SIG-M5 treated with dmso at 0.1 percent for 504 hours (cell line): ENCODE measurements around the gene MRPL17.
A peak's percentile ranks its signal among the peaks of the same experiment; 100 is the strongest.
"Not testable (repeated sequence)": the region's sequence is repeated elsewhere in the genome, so short reads cannot be mapped to it uniquely, and the experiment has no call there.

Experiments used
- DNase-seq: peaks from one replicate; lab custom pipeline; 2025; ENCODE audit not compliant: unreplicated experiment; lab: John Stamatoyannopoulos, UW

Gene MRPL17

DNA sequence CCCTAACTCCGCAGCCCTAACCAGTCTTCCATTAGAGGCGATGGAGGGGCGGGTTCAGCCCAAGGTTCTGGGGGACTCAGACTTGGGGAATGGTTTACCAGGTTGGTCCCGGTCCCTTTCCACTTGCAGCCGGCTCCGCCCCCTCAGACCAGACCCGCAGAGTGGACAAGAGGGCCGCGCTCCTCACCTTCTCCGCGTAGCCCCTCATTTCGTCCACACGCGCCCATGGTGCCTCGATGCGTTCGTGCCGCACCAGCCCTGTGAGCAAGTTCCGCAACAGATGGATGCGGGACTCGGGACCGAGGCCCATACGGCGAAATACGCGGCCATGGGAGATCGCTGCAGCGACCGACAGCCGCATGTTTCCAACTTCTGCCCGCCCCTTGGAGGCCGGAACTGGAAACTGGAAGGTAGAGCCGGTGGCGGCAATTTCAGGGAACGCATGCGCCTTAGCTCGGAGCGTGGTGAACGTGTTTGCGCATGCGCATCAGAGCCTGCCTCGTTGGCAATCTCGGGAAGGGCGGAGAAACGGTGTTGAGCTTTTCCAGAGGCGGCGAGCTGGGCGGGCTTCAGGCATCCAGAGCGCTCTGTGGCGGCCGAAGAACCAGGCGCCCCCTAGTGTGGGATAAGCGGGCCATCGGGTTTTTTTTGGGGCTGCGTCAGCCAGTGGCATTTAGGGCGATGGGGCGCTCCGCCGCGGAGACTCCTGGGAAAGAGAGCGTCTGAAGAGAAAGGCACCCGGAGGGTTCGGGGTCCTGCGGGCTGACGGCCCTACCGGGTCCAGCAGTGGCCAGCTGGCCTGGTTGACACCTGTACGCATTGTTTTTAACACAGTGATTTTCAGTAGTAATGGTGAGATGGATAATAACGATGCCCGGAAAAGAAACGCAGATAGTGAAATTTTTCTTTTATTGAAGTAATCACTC is at the start of gene MRPL17:
TSS of gene MRPL17 (minus strand) at position 405 of the 926 bp plus-strand sequence. CDS start at position 361, 44 bp downstream.
- peak; percentile 97 for DNase-seq

DNA sequence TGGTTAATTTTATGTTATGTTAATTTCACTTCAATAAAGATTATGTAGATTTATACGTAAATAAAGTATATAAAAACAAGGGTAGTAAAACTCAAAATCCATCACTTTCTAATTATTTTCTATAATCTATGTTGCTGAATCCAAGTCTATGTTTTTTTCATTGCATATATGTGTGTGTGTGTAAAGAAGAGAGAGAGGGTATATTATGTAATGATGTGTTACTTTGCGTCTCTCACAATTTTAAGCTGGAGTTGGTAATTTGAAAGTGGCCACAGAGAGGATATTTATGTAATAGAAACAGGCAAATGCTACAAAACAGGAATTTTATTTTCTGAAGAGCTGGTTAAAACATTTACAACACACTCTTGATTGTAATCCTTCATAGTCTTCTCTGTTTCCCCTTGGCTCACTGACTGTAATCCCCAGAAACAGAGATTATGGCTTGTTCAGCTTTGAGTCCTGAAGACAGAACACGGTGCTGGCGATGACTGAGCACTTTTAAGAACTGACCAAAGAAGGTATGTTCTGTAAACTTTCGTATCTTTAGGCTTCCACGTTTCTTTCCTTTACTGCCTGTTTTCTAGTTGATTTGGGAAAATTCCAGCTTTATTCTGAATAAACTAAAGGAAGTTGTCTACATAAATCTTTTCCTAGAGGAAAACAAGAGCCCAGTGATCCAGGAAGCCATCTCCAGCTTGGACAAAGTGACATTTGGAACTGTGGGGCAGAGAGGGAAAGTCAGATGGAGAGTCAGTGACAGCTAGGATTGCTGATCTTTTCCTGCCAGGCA is 45.0 kb upstream of the MRPL17 start:
- no peak for DNase-seq

DNA sequence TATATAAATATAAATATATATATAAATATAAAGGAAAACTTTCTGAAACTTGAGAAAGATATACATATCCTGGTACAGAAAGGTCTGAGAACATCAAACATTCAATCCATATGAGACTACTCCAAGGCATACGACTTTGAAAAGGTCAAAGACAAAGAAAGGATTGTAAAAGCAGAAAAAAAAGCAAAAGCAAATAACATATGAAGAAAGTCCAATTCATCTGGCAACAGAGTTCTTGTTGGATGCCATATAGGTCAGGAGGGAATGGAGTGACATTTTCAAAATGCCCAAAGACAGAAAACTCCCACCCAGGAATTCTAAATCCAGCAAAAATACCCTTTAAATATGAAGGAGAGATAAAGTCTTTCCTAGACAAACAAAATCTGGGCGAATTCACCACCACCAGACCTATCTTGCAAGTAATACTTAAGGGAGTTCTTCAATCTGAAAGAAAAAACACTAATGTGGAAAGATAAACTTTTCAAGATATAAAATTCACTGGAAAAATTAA is 42.3 kb upstream of the MRPL17 start:
- DNase-seq = no peak

DNA sequence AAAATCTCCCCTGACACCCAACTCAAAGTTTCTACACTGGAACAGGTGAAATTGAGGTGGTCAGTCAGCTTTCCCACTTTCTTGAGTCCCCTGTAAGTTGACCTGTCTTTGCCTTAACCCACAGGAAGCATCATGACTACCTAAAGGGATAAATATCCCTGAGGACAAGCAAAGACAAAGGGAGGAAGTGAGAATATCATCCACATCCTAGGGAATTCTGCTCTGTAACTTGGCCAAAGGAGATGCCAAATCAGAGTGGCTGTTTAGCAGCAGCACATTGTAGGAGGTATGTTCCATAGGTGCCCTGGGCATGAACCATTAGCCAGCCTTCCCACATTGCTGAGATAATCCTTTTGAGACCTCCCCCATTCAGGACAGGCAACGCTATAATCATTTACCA is 40.9 kb upstream of the MRPL17 start:
- DNase-seq = no peak

DNA sequence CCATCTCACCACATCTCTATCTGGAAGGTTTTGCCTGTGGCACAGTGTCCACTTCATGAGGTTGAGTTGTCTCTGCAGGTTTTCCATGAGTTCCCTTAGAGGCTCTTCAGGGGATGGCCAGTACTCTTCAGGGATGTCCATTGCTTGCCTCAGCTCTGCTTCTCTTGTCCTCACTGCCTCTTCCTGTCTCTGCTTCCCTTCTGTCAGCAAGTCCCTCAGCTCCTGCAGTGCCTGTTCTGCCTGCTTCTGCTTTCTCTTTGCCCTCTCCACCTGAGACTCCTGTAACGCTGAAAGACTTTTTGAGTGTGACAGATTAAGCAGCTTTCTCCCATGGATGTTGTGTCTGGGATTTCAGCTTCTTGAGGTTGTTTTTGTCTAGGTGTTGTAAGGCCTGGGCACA is 38.2 kb upstream of the MRPL17 start:
- no peak for DNase-seq

DNA sequence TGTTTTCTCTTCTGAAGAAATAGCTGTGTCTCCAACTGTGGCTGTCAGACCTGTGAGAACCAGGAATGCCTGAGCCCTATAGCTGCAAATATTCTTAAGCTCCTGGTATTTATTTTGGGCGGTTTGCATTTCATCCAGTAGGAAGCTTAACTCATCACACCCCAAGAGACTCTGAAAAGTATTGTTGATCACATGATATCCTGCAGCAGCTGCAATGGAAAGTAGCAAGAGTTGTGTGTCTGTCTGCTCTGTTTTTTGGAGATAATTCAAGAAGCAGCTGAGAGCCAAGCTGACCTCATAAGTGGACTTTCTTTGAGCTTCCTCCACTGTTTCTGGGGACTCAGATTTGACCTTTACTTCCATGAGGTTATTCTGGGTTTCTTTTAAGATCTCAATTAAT is 36.4 kb upstream of the MRPL17 start:
- no peak for DNase-seq

DNA sequence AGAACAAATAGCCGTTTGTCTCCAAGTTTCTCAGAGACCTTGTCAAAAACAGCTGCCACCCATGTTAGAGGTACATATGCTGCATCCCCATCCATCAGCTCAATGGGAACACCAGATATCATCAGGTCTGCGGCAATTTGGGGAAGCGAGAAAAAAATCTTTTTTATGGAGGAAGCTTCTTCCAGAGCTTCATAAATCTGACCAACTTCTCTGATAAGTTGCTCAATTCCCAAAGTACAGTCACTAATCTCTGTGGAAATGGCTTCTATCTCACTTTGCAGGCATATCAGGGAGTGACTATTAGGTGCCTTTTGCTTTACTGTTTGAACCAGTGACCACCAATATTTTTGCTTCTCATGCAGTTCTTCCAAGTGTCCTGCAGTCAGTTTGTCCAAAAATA is 34.3 kb upstream of the MRPL17 start:
- DNase-seq = peak; percentile 38

DNA sequence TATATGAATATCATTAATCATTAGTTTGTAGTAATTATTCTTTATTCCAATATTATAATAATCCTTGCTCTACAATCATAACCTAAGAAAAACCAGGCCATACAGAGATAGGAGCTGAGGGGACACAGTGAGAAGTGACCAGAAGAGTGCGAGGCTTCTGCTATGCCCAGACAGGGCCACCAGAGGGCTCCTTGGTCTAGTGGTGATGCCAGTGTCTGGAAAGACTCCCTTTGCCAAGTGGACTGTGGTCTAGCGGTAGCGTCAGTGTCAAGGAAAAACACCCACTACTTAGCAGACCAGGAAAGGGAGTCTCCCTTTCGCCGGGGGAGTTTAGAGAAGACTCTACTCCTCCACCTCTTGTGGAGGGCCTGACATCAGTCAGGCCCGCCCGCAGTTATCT is 28.4 kb upstream of the MRPL17 start:
- DNase-seq = not testable (repeated sequence)

DNA sequence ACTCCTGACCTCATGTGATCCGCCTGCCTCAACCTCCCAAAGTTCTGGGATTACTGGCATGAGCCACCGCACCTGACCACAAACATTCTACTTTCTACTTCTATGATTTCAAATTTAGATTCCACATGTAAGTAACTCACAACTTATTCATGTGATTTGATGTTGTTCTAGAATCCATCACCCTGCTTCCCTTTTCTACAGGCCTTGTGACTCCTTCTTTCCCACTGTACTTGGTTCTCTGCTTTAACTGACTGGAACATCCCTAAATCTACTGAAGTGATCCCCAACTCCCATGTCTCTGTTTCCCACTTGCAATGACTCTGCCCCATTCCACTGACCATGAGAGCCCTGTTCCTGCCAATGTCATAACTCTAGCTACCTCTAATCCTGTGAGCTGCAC is 25.7 kb upstream of the MRPL17 start:
- DNase-seq = no peak

DNA sequence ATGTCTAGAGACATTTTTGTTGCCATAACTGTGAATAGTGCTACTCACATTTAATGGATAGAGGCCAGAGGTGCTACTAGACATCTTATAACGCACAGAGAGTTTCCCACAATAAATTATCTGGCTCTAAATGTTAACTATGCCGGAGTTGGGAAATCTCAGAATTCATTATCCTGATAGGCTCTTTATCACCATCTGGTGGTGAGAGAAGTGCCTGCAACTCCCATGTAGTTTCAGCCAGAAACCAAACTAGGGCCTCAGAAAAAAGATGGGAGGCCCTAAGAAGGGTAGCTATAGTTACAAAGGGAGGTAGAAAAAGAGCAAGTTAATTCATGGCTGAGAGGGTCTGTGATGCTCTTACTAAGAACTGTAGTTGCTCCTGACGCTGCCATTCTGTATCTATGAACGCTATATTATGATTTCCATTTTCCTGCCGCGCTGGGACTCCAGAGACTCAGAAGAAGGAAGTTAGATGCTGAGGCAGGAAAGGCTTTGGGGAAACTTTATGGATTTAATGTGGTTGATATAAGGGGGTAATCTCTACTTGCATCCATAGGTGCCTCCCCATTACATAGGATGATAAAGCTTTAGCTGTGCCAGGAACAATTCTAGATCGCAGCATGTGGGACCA is 22.9 kb upstream of the MRPL17 start:
- peak; percentile 38 for DNase-seq

DNA sequence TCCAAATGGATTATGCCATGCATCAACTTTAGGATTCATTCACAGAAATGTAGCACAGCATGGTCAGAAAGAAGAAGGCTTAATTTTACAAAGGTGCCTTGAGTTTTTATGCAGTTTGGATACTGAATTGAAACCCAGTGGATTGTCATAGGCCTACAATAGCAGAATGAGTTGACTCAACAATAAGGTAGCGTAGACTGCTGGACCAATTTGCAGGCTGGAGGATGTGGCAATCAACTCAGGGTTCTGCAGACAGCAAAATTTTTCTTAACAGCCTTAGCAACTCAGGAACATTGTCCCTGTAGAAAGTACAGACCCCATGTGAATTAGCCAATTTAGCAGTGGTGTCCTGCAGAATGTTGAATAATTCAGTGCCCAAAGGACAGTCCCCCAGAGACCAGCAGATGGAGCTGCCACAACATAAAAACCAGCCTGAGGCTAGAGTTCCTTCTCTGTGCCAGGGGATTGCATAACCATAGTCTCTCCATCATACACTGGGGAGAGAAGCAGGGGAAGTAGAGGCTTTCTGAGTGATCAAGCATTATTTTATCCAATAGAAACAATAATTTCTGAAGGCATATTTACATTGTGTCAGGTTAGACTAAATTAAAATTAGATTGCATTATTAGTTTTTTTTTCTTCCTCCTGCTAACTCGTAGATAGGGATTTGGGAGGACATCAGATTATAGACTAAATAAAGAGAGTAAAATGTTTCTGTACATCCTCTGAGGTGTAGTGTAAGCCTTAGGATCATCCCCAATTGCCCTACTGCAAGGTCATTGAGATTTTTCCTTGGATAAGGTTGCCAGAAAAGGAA is 20.3 kb upstream of the MRPL17 start:
- DNase-seq = peak; percentile 92

DNA sequence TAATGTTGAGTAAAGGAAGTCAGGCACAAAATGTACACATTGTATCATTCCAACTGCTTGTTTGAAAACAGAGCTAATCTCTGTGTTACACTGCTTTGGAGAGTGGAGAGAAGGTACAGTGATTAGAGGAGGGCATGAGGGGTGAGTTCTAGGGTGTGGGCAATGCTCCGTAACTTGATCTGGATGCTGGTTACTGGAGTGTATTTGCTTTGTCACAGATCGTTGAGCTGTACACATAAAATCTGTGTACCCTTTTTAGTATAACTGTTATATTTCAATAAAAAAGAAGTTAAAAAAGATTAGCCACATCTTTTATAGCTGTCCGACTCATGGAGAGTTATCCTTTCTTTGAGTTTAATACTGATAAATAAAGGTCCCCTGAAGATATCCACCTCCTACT is 18.8 kb upstream of the MRPL17 start:
- DNase-seq = not testable (repeated sequence)

DNA sequence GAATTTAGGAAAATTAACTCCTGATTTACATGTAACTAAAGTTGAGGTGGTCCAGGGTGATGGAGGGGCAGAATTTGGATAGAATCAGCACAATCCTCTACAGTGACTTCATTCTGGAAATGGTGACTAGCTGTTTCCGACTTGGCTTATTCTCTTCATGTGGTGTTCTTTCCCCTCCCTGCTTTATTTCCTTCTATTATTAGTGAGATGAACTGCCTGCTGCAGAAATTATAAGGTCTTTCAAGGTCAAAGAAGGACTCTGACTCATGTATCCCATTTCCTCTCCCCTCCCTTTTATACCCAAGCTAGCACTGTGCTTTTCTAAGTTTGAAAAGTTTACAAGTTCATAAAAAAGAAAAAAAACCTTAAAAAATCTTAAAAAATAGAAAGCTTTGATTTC is 12.2 kb upstream of the MRPL17 start:
- DNase-seq = no peak

DNA sequence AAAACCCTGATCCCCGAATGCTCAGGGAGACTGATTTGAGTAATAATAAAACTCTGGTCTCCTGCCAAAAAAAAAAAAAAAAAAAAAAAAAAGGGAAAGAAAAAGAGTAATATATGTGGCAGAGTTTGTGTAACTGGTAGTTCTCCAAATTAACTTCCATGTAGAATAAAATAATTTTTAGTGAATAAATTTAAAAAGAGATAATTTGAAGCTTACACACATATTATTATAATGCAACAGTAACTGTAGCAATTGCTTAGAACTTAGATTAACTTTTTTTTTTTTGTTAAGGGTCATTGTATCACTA is 11.0 kb upstream of the MRPL17 start:
- no peak for DNase-seq

DNA sequence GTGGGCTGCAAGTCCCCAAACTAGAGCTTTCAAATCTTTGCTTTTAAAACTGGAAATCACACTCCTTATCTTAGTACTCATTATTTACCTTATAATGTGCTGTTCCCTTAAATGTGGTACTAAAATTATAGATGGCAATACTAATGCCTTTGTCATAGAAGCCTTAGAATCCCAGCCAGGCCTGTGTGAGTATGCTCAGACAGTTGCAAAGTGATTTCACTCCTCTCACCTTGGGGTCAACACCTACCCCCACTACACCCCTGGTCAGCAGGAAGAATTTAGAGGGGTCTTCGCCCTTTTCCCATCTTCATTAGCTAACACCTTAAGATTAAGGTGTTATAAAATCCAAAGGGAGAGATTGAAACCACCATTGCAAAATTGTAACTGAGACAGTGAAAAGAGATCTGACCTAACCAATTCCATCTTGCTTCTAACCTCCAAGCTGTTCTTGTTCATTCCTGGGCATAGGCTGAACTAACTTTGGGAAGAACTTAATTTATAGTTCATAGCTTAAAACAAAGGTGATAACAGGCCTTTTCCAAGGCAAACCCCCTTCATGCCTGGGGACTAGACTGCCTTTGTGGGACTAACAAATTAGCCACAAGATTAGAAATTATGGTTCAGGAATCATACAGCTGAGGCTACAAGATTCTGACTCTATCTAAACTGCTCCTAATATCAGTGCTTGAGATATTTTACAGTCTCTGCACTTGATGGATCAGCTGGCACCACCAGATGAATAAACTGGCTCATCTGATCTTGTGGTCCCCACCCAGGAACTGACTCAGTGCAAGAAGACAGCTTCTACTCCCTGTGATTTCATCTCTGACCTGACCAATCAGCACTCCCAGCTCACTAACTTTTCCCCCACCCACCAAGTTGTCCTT is 10.4 kb upstream of the MRPL17 start:
- DNase-seq = no peak

DNA sequence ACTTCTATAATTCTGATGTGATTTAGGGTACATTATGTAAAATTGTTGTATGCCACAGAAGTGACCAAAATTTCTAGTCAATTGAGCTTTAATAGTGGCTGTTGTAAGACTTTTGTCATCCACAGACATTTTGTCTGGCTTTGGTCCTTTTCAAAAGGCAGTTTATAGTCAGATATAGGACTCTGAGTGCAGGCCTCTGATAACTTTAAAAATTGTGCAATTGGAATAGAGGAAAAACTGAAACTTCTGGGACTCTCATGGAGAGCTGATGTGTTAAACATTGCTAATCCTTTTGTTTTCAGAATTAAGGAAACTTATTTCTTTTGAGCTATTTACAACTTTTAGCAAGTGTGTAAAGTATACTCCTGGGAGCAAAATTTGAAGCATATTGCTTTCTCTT is 9.0 kb upstream of the MRPL17 start:
- DNase-seq = no peak

DNA sequence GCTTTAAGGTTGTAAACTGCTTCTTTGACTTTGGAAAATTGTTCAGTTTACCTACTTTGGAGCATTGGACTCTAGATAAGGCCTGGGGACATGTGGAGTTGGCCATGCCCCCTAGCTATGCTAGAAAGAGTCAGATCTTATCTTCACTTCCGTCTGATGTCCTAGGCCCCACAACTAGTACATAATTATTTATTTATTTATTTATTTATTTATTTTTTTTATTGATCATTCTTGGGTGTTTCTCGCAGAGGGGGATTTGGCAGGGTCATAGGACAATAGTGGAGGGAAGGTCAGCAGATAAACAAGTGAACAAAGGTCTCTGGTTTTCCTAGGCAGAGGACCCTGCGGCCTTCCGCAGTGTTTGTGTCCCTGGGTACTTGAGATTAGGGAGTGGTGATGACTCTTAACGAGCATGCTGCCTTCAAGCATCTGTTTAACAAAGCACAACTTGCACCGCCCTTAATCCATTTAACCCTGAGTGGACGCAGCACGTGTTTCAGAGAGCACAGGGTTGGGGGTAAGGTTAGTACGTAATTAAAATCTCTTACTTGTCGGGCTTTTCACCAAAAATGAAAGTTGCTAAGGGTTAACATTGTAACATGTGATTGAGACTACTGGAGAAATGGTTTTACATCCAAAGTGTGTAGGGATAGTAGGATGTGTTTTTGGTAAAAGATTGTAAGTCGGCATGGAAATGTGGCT is 7.4 kb upstream of the MRPL17 start:
- DNase-seq = not testable (repeated sequence)

DNA sequence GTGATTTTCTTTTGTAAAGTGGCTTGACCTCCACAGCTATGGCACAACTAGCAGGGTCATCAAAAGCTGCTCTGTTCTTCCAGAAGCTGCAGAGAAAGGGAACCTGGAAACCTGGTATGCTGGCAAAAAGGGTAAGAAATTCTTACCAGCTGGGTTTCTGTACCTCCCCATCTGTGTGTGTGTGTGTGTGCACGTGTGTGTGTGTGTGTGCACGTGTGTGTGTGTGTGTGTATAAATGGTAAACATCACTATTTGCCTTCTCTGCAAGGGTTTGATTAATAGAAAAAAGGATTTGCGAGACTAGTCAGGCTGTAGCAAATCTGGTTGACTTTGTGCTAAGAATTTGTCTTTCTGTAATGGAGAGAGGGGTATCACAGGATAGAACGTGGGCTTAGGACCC is 4.7 kb upstream of the MRPL17 start:
- no peak for DNase-seq

DNA sequence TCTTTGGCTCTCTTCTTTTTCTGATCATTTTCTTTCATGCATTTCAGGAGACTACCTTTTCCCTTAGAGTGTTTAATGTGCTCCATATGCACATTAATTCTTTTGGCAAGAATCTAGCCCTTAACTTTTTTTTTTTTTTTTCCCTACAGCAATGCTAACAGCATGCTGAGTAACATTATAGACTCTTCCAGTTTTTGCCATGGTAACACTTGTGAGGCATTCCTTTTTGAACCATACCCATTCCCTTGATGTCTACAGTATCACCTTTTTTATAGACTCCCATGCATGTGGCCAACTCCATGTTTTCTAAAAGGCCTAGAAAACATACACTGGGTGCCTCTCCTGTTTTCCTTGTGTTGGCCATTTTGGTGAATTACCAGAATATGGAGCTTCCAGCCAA is 2.9 kb upstream of the MRPL17 start:
- DNase-seq = no peak
